Chondrocyte (in vitro differentiated cells): ENCODE data around the gene LRP10. TPM values are rescaled to one million over a fixed set of nuclear protein-coding genes. Genes with fewer than 3 reads are reported as not detected.
A peak's percentile ranks its signal among the peaks of the same experiment; 100 is the strongest.

Source experiments
- DNase-seq: peaks from one replicate; pipeline ENCODE4 v3.0.0; 2021; ENCODE audit warnings: mixed read lengths, low spot score
- H3K27ac Mint-ChIP-seq: one replicate; pipeline ENCODE4 v1.8.0; 2021; ENCODE audit warnings: mild to moderate bottlenecking, moderate library complexity, mixed read lengths; ENCODE audit not compliant: unreplicated experiment
- H3K27me3 Mint-ChIP-seq: 2 replicates; pipeline ENCODE4 v1.8.0; 2021; ENCODE audit warnings: low read depth, mixed read lengths
- H3K36me3 Mint-ChIP-seq: 2 replicates; pipeline ENCODE4 v1.8.0; 2021; ENCODE audit warnings: low read depth, mixed read lengths
- H3K4me1 Mint-ChIP-seq: 2 replicates; pipeline ENCODE4 v1.8.0; 2021; ENCODE audit warnings: low read depth, mild to moderate bottlenecking, mixed read lengths
- H3K4me3 Mint-ChIP-seq: one replicate; pipeline ENCODE4 v1.8.0; 2021; ENCODE audit warnings: mild to moderate bottlenecking, moderate library complexity, mixed read lengths; ENCODE audit not compliant: unreplicated experiment
- H3K9me3 Mint-ChIP-seq: 2 replicates; pipeline ENCODE4 v1.8.0; 2021; ENCODE audit warnings: low read depth, mixed read lengths
- CTCF ChIP-seq: fragments of 200-600 bp; sonication (generic); IDR thresholded peaks from 2 replicates; pipeline ENCODE4 v1.5.0; 2021; ENCODE audit warnings: antibody characterized with exemption, mild to moderate bottlenecking, moderate library complexity
- total RNA-seq: library from RNA; stranded (reverse); gene quantifications from 3 replicates; pipeline ENCODE4 v1.2.1, GENCODE V29; 2021

Gene LRP10
- total RNA-seq, 1 donor from 2014 or later: 167 TPM

DNA sequence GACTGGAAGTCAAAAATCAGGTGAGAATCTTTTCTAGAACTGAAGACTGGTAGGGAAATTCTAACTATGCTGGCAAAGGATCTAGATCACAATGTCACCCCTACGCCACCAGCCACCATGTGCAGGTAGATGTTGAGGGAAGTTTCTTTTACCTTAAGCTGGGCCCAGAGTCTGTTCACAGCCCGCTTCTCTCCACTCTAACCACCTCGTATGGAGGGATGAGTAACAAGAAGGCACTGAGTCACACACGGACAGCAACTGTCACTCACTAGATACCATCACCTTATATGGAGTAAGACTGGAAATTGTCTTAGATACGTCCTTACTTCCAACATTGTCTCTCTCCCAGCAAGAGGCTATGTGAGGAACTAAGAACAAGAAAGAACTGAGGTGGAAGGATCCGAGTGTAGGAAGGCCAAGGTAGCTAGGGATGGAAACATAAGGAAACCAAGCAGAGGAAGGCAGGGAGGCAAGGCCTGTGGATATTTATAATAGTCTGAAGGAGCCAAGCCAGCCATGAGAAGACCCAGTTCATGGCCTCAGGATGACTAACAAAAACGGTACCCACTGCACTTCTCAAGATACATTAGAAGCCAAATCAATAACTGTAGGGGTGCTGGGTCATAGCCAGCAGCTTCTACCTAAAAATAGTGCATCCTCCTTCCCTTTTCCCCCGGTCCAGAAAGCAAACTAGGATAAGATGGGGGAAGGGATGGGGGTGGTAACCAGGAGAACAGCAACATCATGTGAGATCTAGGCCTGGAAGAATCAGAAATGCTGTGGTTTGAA is 27.0 kb downstream of the LRP10 start:
- H3K9me3 Mint-ChIP-seq: no peaks in the 10 kb centered on the region

GRCh38 chr14:22900081-22900799 is 28.7 kb downstream of the LRP10 start:
- Mint-ChIP-seq H3K4me3 (no peak overlapping the region), H3K27ac (peak overlapping the region; percentile 9), H3K36me3 (peaks cover 31% of the 10 kb centered on the region), H3K4me1 (peaks cover 20% of the 10 kb centered on the region), H3K27me3 (no peaks in the 10 kb centered on the region), H3K9me3 (no peaks in the 10 kb centered on the region)
- peak; percentile 84 for TF ChIP-seq CTCF
- no peak for DNase-seq

More for the DNA sequence above, 27.0 kb downstream of the LRP10 start:
- DNase-seq: no peak
- Mint-ChIP-seq H3K4me3 (no peak overlapping the region), H3K27ac (peak overlapping the region; percentile 88), H3K27me3 (no peaks in the 10 kb centered on the region), H3K36me3 (peaks cover 16% of the 10 kb centered on the region), H3K4me1 (peaks cover 20% of the 10 kb centered on the region)
- TF ChIP-seq CTCF: no peak

- Mint-ChIP-seq H3K9me3 (no peaks in the 10 kb centered on the region), H3K4me3 (no peak overlapping the region), H3K27me3 (no peaks in the 10 kb centered on the region), H3K36me3 (peaks cover 38% of the 10 kb centered on the region), H3K27ac (no peak overlapping the region), H3K4me1 (peaks cover 20% of the 10 kb centered on the region)
- TF ChIP-seq CTCF: no peak
- no peak for DNase-seq
Measured at GRCh38 chr14:22901799-22902198, 30.3 kb downstream of the LRP10 start.

DNA sequence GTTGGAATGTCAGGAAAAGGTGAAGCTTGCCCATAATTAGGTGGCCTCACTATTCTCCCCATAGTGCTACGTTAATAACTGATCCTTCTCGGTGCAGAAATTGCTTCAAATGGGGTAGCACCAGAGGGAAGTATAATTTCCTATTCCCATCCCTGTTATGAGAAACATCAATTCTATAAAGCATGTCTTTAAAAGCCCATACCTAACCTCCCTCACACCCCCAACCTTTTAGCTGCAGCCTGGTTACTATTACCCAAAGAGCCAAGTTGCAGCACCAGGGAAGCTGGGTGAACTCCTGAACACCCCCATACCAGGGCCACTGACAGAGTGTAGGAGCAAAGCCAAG is 32.2 kb downstream of the LRP10 start:
- no peaks in the 10 kb centered on the region for H3K27me3 Mint-ChIP-seq
- H3K4me1 Mint-ChIP-seq: peaks cover 11% of the 10 kb centered on the region
- H3K27ac Mint-ChIP-seq: no peak overlapping the region
- peaks cover 40% of the 10 kb centered on the region for H3K36me3 Mint-ChIP-seq
- H3K4me3 Mint-ChIP-seq: no peak overlapping the region
- no peaks in the 10 kb centered on the region for H3K9me3 Mint-ChIP-seq
- TF ChIP-seq CTCF: no peak
- no peak for DNase-seq

DNA sequence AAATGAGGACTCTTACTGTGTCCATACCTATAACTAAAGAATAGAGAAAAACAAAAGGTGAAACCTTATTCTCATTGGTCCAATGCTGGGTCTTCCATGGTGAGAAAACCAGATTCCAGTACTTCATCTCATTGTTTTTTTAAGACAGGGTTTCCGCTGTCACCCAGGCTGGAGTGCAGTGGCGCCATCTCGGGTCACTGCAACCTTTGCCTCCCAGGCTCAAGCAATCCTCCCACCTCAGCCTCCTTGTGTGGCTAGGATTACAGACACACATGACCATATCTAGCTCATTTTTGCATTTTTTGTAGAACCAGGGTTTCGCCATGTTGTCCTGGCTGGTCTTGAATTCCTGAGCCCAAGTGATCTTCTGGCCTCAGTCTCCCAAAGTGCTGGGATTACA is 34.1 kb downstream of the LRP10 start:
- H3K27me3 Mint-ChIP-seq: no peaks in the 10 kb centered on the region
- H3K27ac Mint-ChIP-seq: no peak overlapping the region
- no peak for TF ChIP-seq CTCF

More for the DNA sequence above, 34.1 kb downstream of the LRP10 start:
- no peak for DNase-seq
- Mint-ChIP-seq H3K4me1 (no peaks in the 10 kb centered on the region), H3K36me3 (peaks cover 45% of the 10 kb centered on the region), H3K4me3 (no peak overlapping the region), H3K9me3 (no peaks in the 10 kb centered on the region)
